PFSK-1 (cell line): ENCODE data around the gene PRPF39.

ENCODE experiments used
- POLR2AphosphoS5 ChIP-seq: IDR thresholded peaks from 2 replicates; pipeline ENCODE4 v1.6.1; 2012; ENCODE audit warnings: low read depth, mild to moderate bottlenecking, control low read depth, low read length, moderate library complexity
- TAF1 ChIP-seq: IDR thresholded peaks from 2 replicates; pipeline ENCODE4 v1.6.1; 2012; ENCODE audit warnings: low read length, control low read depth, borderline replicate concordance; ENCODE audit not compliant: insufficient read depth
- TF ChIP-seq, protein P1 (sequence below), 2 experiments: IDR thresholded peaks; 2 replicates each; pipeline versions ENCODE4 v1.6.1 to v1.8.0; 2011 to 2012; ENCODE audit warnings: low read depth in 2 of 2, low read length in 2 of 2, control low read depth in 1 of 2, inconsistent platforms in 1 of 2, mild to moderate bottlenecking in 1 of 2, moderate library complexity in 1 of 2; ENCODE audit not compliant: insufficient read depth in 1 of 2

DNA sequence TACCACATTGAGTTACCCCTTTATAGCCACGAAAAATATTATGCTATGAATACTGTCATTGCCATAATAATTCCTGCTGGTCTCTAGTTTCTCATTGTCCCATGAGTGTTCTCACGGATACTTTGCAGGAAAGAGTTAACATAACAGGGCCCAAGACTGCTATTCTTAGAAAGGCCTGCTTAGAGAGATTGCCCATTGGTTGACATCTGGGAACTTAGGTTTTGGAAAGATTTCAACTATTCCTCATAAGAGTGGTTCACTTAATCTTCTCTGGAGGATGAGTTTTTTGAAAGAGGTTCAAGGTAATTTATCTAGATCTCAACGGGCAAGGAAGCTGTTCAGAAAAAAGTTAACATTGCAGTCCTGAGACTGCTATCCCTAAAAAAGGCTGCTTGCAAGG is 18.4 kb upstream of the PRPF39 start:
- no peak for TF ChIP-seq POLR2AphosphoS5
- TF ChIP-seq, protein P1, sequence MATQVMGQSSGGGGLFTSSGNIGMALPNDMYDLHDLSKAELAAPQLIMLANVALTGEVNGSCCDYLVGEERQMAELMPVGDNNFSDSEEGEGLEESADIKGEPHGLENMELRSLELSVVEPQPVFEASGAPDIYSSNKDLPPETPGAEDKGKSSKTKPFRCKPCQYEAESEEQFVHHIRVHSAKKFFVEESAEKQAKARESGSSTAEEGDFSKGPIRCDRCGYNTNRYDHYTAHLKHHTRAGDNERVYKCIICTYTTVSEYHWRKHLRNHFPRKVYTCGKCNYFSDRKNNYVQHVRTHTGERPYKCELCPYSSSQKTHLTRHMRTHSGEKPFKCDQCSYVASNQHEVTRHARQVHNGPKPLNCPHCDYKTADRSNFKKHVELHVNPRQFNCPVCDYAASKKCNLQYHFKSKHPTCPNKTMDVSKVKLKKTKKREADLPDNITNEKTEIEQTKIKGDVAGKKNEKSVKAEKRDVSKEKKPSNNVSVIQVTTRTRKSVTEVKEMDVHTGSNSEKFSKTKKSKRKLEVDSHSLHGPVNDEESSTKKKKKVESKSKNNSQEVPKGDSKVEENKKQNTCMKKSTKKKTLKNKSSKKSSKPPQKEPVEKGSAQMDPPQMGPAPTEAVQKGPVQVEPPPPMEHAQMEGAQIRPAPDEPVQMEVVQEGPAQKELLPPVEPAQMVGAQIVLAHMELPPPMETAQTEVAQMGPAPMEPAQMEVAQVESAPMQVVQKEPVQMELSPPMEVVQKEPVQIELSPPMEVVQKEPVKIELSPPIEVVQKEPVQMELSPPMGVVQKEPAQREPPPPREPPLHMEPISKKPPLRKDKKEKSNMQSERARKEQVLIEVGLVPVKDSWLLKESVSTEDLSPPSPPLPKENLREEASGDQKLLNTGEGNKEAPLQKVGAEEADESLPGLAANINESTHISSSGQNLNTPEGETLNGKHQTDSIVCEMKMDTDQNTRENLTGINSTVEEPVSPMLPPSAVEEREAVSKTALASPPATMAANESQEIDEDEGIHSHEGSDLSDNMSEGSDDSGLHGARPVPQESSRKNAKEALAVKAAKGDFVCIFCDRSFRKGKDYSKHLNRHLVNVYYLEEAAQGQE (IDR thresholded peaks at IDR 0.05; ENCODE audit: insufficient read depth in 1 of 2, low read depth in 2 of 2, low read length in 2 of 2): no peak
- no peak for TF ChIP-seq TAF1
